H1 (cell line): ENCODE data around the gene NMRK1. TPM values are rescaled to one million over a fixed set of nuclear protein-coding genes. Genes with fewer than 3 reads are reported as not detected.

ENCODE experiments used
- CTCF ChIA-PET: fragments of 300-600 bp; sonication (Branson Sonifier 250); formaldehyde crosslinking; loops from one replicate; lab custom pipeline; 2021; ENCODE audit not compliant: partially characterized antibody; lab: Charles Lee
- POLR2A ChIA-PET: fragments of 300-600 bp; sonication (Branson Sonifier 250); formaldehyde crosslinking; loops from one replicate; lab custom pipeline; 2021; ENCODE audit warnings: inconsistent platforms; ENCODE audit not compliant: partially characterized antibody; lab: Charles Lee
- DNase-seq, 2 experiments: peaks; one replicate each; pipeline versions ENCODE4 v3.0.0 to v3.0.0-alpha.2; 2010 to 2022; ENCODE audit warnings: low spot score in 2 of 2, low read depth in 1 of 2, mixed read lengths in 1 of 2
- FAIRE-seq: peaks from 2 replicates; lab custom pipeline; 2011; peaks lifted over from hg19 to GRCh38; lab: Jason Lieb, UNC
- H2AFZ ChIP-seq: 2 replicates; pipeline ENCODE4 v1.8.1; 2012; ENCODE audit warnings: low read length, inconsistent platforms
- H2AK5ac ChIP-seq: 2 replicates; pipeline ENCODE4 v1.6.1; 2013; ENCODE audit warnings: low read depth, low read length
- H2BK120ac ChIP-seq: replicated peaks from 2 replicates; pipeline ENCODE3; 2013; ENCODE audit warnings: low read depth, low read length, inconsistent platforms
- H2BK12ac ChIP-seq: 2 replicates; pipeline ENCODE4 v1.6.1; 2013; ENCODE audit warnings: low read depth, low read length
- H2BK15ac ChIP-seq: 2 replicates; pipeline ENCODE4 v1.6.1; 2013; ENCODE audit warnings: low read length
- H2BK20ac ChIP-seq: 2 replicates; pipeline ENCODE4 v1.6.1; 2013; ENCODE audit warnings: low read length
- H2BK5ac ChIP-seq: 2 replicates; pipeline ENCODE4 v1.6.1; 2013; ENCODE audit warnings: low read depth, low read length
- H3K14ac ChIP-seq: 2 replicates; pipeline ENCODE4 v1.6.1; 2013; ENCODE audit warnings: inconsistent platforms; ENCODE audit not compliant: insufficient read length
- H3K18ac ChIP-seq: 2 replicates; pipeline ENCODE4 v1.6.1; 2013; ENCODE audit warnings: low read length; ENCODE audit errors: extremely low read depth
- H3K23ac ChIP-seq: 2 replicates; pipeline ENCODE4 v1.6.1; 2013; ENCODE audit warnings: inconsistent platforms; ENCODE audit not compliant: insufficient read length
- H3K23me2 ChIP-seq: 2 replicates; pipeline ENCODE4 v1.6.1; 2013; ENCODE audit warnings: low read depth, low read length
- H3K27ac ChIP-seq: 2 replicates; pipeline ENCODE4 v1.6.1; 2011; ENCODE audit warnings: low read depth, low read length, inconsistent platforms
- H3K27me3 ChIP-seq, 4 experiments: replicated peaks in 1 of 4; 1 replicate in 1 of 4; 2 replicates in 3 of 4; pipeline versions ENCODE4 v1.6.1 to v1.8.1; 2011 to 2013; ENCODE audit warnings: low read length in 3 of 4, mild to moderate bottlenecking in 3 of 4, inconsistent platforms in 2 of 4, mixed read lengths in 2 of 4, moderate library complexity in 1 of 4; ENCODE audit not compliant: control insufficient read depth in 3 of 4, insufficient read depth in 3 of 4; ENCODE audit errors: extremely low read depth in 1 of 4
- H3K36me3 ChIP-seq, 4 experiments: 2 replicates each; pipeline versions ENCODE4 v1.6.1 to v1.8.1; 2011 to 2013; ENCODE audit warnings: mild to moderate bottlenecking in 4 of 4, low read length in 3 of 4, moderate library complexity in 2 of 4, control low read depth in 1 of 4, inconsistent platforms in 1 of 4; ENCODE audit not compliant: insufficient read depth in 4 of 4, control insufficient read depth in 2 of 4
- H3K4ac ChIP-seq: replicated peaks from 2 replicates; pipeline ENCODE3; 2013; ENCODE audit warnings: low read length, low read depth, mixed read lengths, inconsistent platforms; ENCODE audit not compliant: insufficient read length
- H3K4me1 ChIP-seq, 4 experiments: replicated peaks in 1 of 4; 1 replicate in 1 of 4; 2 replicates in 3 of 4; pipeline versions ENCODE4 v1.6.1 to v1.8.1; 2011 to 2013; ENCODE audit warnings: low read length in 3 of 4, inconsistent platforms in 2 of 4, mixed read lengths in 1 of 4; ENCODE audit not compliant: insufficient read depth in 4 of 4, control insufficient read depth in 3 of 4
- H3K4me2 ChIP-seq, 2 experiments: 2 replicates each; pipeline versions ENCODE4 v1.6.1 to v1.8.1; 2011 to 2013; ENCODE audit warnings: low read depth in 2 of 2, low read length in 2 of 2, control low read depth in 1 of 2, inconsistent platforms in 1 of 2, mild to moderate bottlenecking in 1 of 2; ENCODE audit not compliant: insufficient read depth in 1 of 2
- H3K4me3 ChIP-seq, 4 experiments: fragments of 200-600, 300-600 bp in 1 of 4; sonication (generic), shearing (Covaris generic), sonication (Bioruptor Twin) in 1 of 4; 2 replicates each; pipeline versions ENCODE4 v1.5.1 to v1.8.1; 2011 to 2016; ENCODE audit warnings: low read length in 4 of 4, low read depth in 3 of 4, control low read depth in 2 of 4, inconsistent platforms in 2 of 4, mild to moderate bottlenecking in 2 of 4, mixed read lengths in 1 of 4, moderate library complexity in 1 of 4; ENCODE audit not compliant: insufficient read depth in 2 of 4; ENCODE audit errors: extremely low read depth in 1 of 4
- H3K56ac ChIP-seq: replicated peaks from 2 replicates; pipeline ENCODE3; 2013; ENCODE audit warnings: low read depth, mild to moderate bottlenecking, mixed read lengths, low read length, inconsistent platforms; ENCODE audit not compliant: insufficient read length
- H3K79me1 ChIP-seq: 2 replicates; pipeline ENCODE4 v1.6.1; 2013; ENCODE audit warnings: low read depth, low read length, control low read depth
- H3K79me2 ChIP-seq, 2 experiments: 2 replicates each; pipeline versions ENCODE4 v1.6.1 to v1.8.1; 2012 to 2013; ENCODE audit warnings: low read length in 2 of 2, mild to moderate bottlenecking in 2 of 2, inconsistent platforms in 1 of 2; ENCODE audit not compliant: insufficient read depth in 2 of 2, control insufficient read depth in 1 of 2
- H3K9ac ChIP-seq, 4 experiments: replicated peaks in 1 of 4; 1 replicate in 1 of 4; 2 replicates in 3 of 4; pipeline versions ENCODE4 v1.6.1 to v1.8.1; 2011 to 2013; ENCODE audit warnings: low read depth in 3 of 4, low read length in 3 of 4, control low read depth in 2 of 4, mild to moderate bottlenecking in 2 of 4, moderate library complexity in 2 of 4, inconsistent platforms in 1 of 4; ENCODE audit errors: extremely low read depth in 1 of 4
- H3K9me3 ChIP-seq, 2 experiments: 2 replicates each; pipeline versions ENCODE4 v1.6.1 to v1.8.1; 2012 to 2013; ENCODE audit warnings: mild to moderate bottlenecking in 2 of 2, moderate library complexity in 2 of 2, control low read depth in 1 of 2, inconsistent platforms in 1 of 2, low read depth in 1 of 2, low read length in 1 of 2, mixed read lengths in 1 of 2; ENCODE audit not compliant: insufficient read depth in 2 of 2
- H4K20me1 ChIP-seq, 2 experiments: replicated peaks in 1 of 2; 2 replicates each; pipeline versions ENCODE3 to v1.8.1; 2011 to 2013; ENCODE audit warnings: inconsistent platforms in 2 of 2, low read length in 2 of 2, mild to moderate bottlenecking in 1 of 2; ENCODE audit not compliant: insufficient read depth in 2 of 2, control insufficient read depth in 1 of 2
- H4K5ac ChIP-seq: 2 replicates; pipeline ENCODE4 v1.6.1; 2013; ENCODE audit warnings: low read length, low read depth, mixed read lengths, inconsistent platforms; ENCODE audit not compliant: insufficient read length
- H4K8ac ChIP-seq: 2 replicates; pipeline ENCODE4 v1.8.0; 2013; ENCODE audit warnings: mild to moderate bottlenecking, moderate library complexity, low read length, inconsistent platforms; ENCODE audit not compliant: insufficient read depth; ENCODE audit errors: extremely low read depth
- H4K91ac ChIP-seq: replicated peaks from 2 replicates; pipeline ENCODE3; 2013; ENCODE audit warnings: low read length, mixed read lengths, inconsistent platforms; ENCODE audit not compliant: insufficient read length
- POLR2AphosphoS5 ChIP-seq: IDR thresholded peaks from 2 replicates; pipeline ENCODE4 v1.6.1; 2011; ENCODE audit warnings: low read depth, low read length
- RAD21 ChIP-seq, 2 experiments: IDR thresholded peaks in 1 of 2; conservative IDR thresholded peaks in 1 of 2; 2 replicates each; pipeline ENCODE4 v1.6.1; 2011; ENCODE audit warnings: low read depth in 2 of 2, low read length in 2 of 2, improper control_type of control experiment in 1 of 2, inconsistent platforms in 1 of 2, mild to moderate bottlenecking in 1 of 2, moderate library complexity in 1 of 2
- SP1 ChIP-seq: IDR thresholded peaks from 2 replicates; pipeline ENCODE4 v1.6.1; 2011; ENCODE audit warnings: low read depth, low read length
- TBP ChIP-seq: IDR thresholded peaks from 2 replicates; pipeline ENCODE4 v1.6.1; 2011; ENCODE audit warnings: low read depth, low read length, improper control_type of control experiment
- WGBS, 2 experiments: shearing (Covaris generic) in 1 of 2; methylation state at CpG; one replicate each; pipeline versions ENCODE4 v1.1.6 to v1.1.7; 2013 to 2015; ENCODE audit warnings: low lambda C conversion rate in 2 of 2, mixed read lengths in 2 of 2, inconsistent platforms in 1 of 2, low coverage in 1 of 2, missing lambda C conversion rate in 1 of 2; ENCODE audit not compliant: insufficient replicate concordance in 2 of 2, insufficient coverage in 1 of 2, insufficient read length in 1 of 2; ENCODE audit errors: extremely low coverage in 1 of 2, missing lambda C conversion rate in 1 of 2; 5-methylcytosine and 5-hydroxymethylcytosine counted together
- polyA plus RNA-seq, 7 experiments: library from polyadenylated mRNA; depleted of rRNA in 3 of 7; stranded (reverse) in 5 of 7; unstranded in 2 of 7; fragments of >200 nt in 5 of 7; fragments of 200-250 nt in 2 of 7; gene quantifications; 1 replicate in 5 of 7; 2 replicates in 1 of 7; 4 replicates in 1 of 7; pipeline versions ENCODE4 v1.2.1 to v1.2.3, GENCODE V29; 2011 to 2013; ENCODE audit warnings: missing spikeins in 2 of 7, mixed read lengths in 2 of 7
- total RNA-seq: library from RNA; stranded (reverse); fragmentation: NEBNext Ultra II Directional; extraction: Animal tissue kit (Norgen Biotek cat#: 25700); gene quantifications from 2 replicates; pipeline ENCODE4 v1.2.1, GENCODE V29; 2021
- TF ChIP-seq, protein P1 (sequence below): IDR thresholded peaks from 2 replicates; pipeline ENCODE4 v1.6.1; 2012; ENCODE audit warnings: low read length, inconsistent platforms
- TF ChIP-seq, protein P2 (sequence below): IDR thresholded peaks from 2 replicates; pipeline ENCODE4 v1.6.1; 2012; ENCODE audit warnings: inconsistent platforms

Gene NMRK1
- total and polyA plus RNA-seq, 2 of the 8 experiments (the other 6 are each of a cell fraction or from before 2014, with no cell fraction given), result 5.8 to 8.1 TPM

- no peaks in the 10 kb centered on the region for H3K9me3 ChIP-seq
- 92% methylated on average over 10 of the region's 10 CpGs; no CpG with 5 or more reads in 1 of the 2 experiments for WGBS, 2 experiments
- no peaks in the 10 kb centered on the region for H3K79me1 ChIP-seq
- no peak overlapping the region for H3K4me2 ChIP-seq
- no peak overlapping the region for H2BK5ac ChIP-seq
- H3K36me3 ChIP-seq, result no peaks in the 10 kb centered on the region
- no peak overlapping the region for H4K5ac ChIP-seq
- H3K56ac ChIP-seq, result no peak overlapping the region
- no peak overlapping the region for H2BK15ac ChIP-seq
- no peaks in the 10 kb centered on the region for H3K27me3 ChIP-seq
- no peak overlapping the region for H3K14ac ChIP-seq
- H3K4me3 ChIP-seq, result no peak overlapping the region
- H3K79me2 ChIP-seq, result no peaks in the 10 kb centered on the region
- CTCF ChIA-PET, result no interaction called here
- no peak overlapping the region for H4K91ac ChIP-seq
- H3K9ac ChIP-seq, result no peak overlapping the region
- FAIRE-seq, result no peak
- H2BK120ac ChIP-seq, result no peak overlapping the region
- no peaks in the 10 kb centered on the region for H3K23me2 ChIP-seq
- H4K8ac ChIP-seq, result no peak overlapping the region
- no peak overlapping the region for H2BK20ac ChIP-seq
- no peak for DNase-seq
- H3K18ac ChIP-seq, result no peak overlapping the region
- no peak overlapping the region for H3K23ac ChIP-seq
- no peak overlapping the region for H2AFZ ChIP-seq
- H3K4ac ChIP-seq, result no peak overlapping the region
- no peaks in the 10 kb centered on the region for H4K20me1 ChIP-seq
- POLR2A ChIA-PET, result no interaction called here
- H2BK12ac ChIP-seq, result no peak overlapping the region
- H3K4me1 ChIP-seq, result peaks cover 3 to 9% (median 7%) of the 10 kb centered on the region in 4 experiments; a peak in 5 of 7 replicates
- H3K27ac ChIP-seq, result no peak overlapping the region
- no peak overlapping the region for H2AK5ac ChIP-seq
- TF ChIP-seq SP1, result no peak
- TF ChIP-seq, protein P1, sequence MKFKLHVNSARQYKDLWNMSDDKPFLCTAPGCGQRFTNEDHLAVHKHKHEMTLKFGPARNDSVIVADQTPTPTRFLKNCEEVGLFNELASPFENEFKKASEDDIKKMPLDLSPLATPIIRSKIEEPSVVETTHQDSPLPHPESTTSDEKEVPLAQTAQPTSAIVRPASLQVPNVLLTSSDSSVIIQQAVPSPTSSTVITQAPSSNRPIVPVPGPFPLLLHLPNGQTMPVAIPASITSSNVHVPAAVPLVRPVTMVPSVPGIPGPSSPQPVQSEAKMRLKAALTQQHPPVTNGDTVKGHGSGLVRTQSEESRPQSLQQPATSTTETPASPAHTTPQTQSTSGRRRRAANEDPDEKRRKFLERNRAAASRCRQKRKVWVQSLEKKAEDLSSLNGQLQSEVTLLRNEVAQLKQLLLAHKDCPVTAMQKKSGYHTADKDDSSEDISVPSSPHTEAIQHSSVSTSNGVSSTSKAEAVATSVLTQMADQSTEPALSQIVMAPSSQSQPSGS, result no peak
- no peak for TF ChIP-seq RAD21 (IDR thresholded peaks at IDR 0.05 in 1 of 2, conservative IDR thresholded peaks at IDR 0.05 in 1 of 2; ENCODE audit: low read depth in 2 of 2, low read length in 2 of 2)
- no peak for TF ChIP-seq POLR2AphosphoS5
- TF ChIP-seq, protein P2, sequence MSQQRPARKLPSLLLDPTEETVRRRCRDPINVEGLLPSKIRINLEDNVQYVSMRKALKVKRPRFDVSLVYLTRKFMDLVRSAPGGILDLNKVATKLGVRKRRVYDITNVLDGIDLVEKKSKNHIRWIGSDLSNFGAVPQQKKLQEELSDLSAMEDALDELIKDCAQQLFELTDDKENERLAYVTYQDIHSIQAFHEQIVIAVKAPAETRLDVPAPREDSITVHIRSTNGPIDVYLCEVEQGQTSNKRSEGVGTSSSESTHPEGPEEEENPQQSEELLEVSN, result no peak
- TF ChIP-seq TBP, result no peak
These were observed 35.7 kb upstream of the NMRK1 start for GRCh38 chr9:75123696-75124095.
